Testis (tissue), 5 donors: ENCODE measurements around the gene CWC15. TPM values are rescaled to one million over a fixed set of nuclear protein-coding genes. Genes with fewer than 3 reads are reported as not detected.
"Not testable (repeated sequence)": the region's sequence is repeated elsewhere in the genome, so short reads cannot be mapped to it uniquely, and the experiment has no call there.

ENCODE experiments used
- DNase-seq: peaks from one replicate; pipeline ENCODE4 v3.0.0-alpha.2; 2019
- H3K27ac ChIP-seq, 2 donors: fragments of 200-600 bp; sonication (generic); one replicate each; pipeline ENCODE4 v1.5.1; 2019
- H3K27me3 ChIP-seq: fragments of 200-600 bp; sonication (generic); one replicate; pipeline ENCODE4 v1.5.1; 2019
- H3K36me3 ChIP-seq: fragments of 200-600 bp; sonication (generic); one replicate; pipeline ENCODE4 v1.5.1; 2017; ENCODE audit warnings: low read depth; ENCODE audit errors: missing control alignments
- H3K4me1 ChIP-seq: fragments of 200-600 bp; sonication (generic); one replicate; pipeline ENCODE4 v1.5.1; 2019
- H3K4me3 ChIP-seq, 2 donors: fragments of 200-600 bp; sonication (generic); one replicate each; pipeline ENCODE4 v1.5.1; 2017 to 2019
- H3K9me3 ChIP-seq: fragments of 200-600 bp; sonication (generic); one replicate; pipeline ENCODE4 v1.5.1; 2017
- POLR2A ChIP-seq: fragments of 450-650 bp; IDR thresholded peaks from one replicate; pipeline ENCODE4 v1.6.1; 2017; ENCODE audit warnings: antibody characterized with exemption, mild to moderate bottlenecking, moderate library complexity
- WGBS, 2 donors: methylation state at CpG; one replicate each; pipeline ENCODE4 v1.1.5; 2018; 5-methylcytosine and 5-hydroxymethylcytosine counted together
- intact Hi-C: fragments of 100-400 bp; cut with DNase I; formaldehyde crosslinking; loops from one replicate; pipeline ENCODE4 v1.15.1; 2023; ENCODE audit warnings: low total_unique reads
- long read RNA-seq, 2 donors: transcript quantifications; one replicate each; lab custom pipeline, GENCODE V29; 2026
- polyA plus RNA-seq: library from polyadenylated mRNA; stranded (reverse); fragments of 350-450 nt; fragmentation: Illumina TruSeq; extraction: RNeasy Lipid Tissue Mini Kit (QIAGEN cat#74804); gene quantifications from one replicate; pipeline ENCODE4 v1.2.3, GENCODE V29; 2014; ENCODE audit warnings: low read depth, low replicate concordance; ENCODE audit not compliant: insufficient read depth
- total RNA-seq, 2 donors: library from RNA; depleted of rRNA; stranded (reverse); fragments of >200 nt; gene quantifications; one replicate each; pipeline ENCODE4 v1.2.3, GENCODE V29; 2016
- TF ChIP-seq, protein P1 (sequence below), 3 experiments: fragments of 450-650 bp in 2 of 3; fragments of 200-600 bp in 1 of 3; sonication (generic) in 1 of 3; IDR thresholded peaks; one replicate each; pipeline ENCODE4 v1.5.1; 2016 to 2019; ENCODE audit warnings: antibody characterized with exemption in 3 of 3, mild to moderate bottlenecking in 2 of 3, moderate library complexity in 1 of 3

Gene CWC15
- total RNA-seq = 10 to 100 TPM; 59.2 to 81.8 TPM
- 101 TPM for polyA plus RNA-seq
- long read RNA-seq, donor 1, transcript CWC15-201 (7 exons, 1,576 nt) = major isoform, 61 of 89 reads
- long read RNA-seq, donor 1, partial matches to known transcripts = 21 of 89 reads
- long read RNA-seq, donor 1, other reads (novel, unspliced or antisense) = 0 of 89 reads
- long read RNA-seq, donor 2, transcript CWC15-205 (3 exons, 559 nt) = minor isoform, 5 of 83 reads
- long read RNA-seq, donor 2, transcript CWC15-202 (4 exons, 905 nt) = minor isoform, 6 of 83 reads
- long read RNA-seq, donor 2, transcript CWC15-201 (7 exons, 1,576 nt) = major isoform, 38 of 83 reads
- long read RNA-seq, donor 2, partial matches to known transcripts = 34 of 83 reads
- long read RNA-seq, donor 2, other reads (novel, unspliced or antisense) = 0 of 83 reads

- H3K4me1 ChIP-seq = peaks cover 7% of the 10 kb centered on the region
- no peaks in the 10 kb centered on the region for H3K27me3 ChIP-seq
- H3K36me3 ChIP-seq = no peaks in the 10 kb centered on the region
- H3K4me3 ChIP-seq = peak within 1 kb of the TSS; percentile 85 to 95
- peak within 1 kb of the TSS; percentile 85 to 90 for H3K27ac ChIP-seq
- H3K9me3 ChIP-seq = no peaks in the 10 kb centered on the region
- DNase-seq = peak; percentile 97
- intact Hi-C loops = loop anchor here (5.0 kb wide), 1 partner anchor 351 kb away; no protein-coding TSS in a partner anchor
- 0% methylated on average over 52 to 56 of the region's 66 CpGs for WGBS, 2 donors
- no peak for TF ChIP-seq POLR2A
- TF ChIP-seq, protein P1, sequence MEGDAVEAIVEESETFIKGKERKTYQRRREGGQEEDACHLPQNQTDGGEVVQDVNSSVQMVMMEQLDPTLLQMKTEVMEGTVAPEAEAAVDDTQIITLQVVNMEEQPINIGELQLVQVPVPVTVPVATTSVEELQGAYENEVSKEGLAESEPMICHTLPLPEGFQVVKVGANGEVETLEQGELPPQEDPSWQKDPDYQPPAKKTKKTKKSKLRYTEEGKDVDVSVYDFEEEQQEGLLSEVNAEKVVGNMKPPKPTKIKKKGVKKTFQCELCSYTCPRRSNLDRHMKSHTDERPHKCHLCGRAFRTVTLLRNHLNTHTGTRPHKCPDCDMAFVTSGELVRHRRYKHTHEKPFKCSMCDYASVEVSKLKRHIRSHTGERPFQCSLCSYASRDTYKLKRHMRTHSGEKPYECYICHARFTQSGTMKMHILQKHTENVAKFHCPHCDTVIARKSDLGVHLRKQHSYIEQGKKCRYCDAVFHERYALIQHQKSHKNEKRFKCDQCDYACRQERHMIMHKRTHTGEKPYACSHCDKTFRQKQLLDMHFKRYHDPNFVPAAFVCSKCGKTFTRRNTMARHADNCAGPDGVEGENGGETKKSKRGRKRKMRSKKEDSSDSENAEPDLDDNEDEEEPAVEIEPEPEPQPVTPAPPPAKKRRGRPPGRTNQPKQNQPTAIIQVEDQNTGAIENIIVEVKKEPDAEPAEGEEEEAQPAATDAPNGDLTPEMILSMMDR (IDR thresholded peaks at IDR 0.05) = no peak
Measured at GRCh38 chr11:94973099-94973968, at the start of gene CWC15, which contains the start of gene KDM4D. Gene CWC15 (minus strand): TSS chr11:94973556. CDS start chr11:94972185, 1,371 bp downstream. Gene KDM4D (plus strand): TSS chr11:94973709. CDS start chr11:94997373, 23,664 bp downstream.

- H3K27me3 ChIP-seq, intact Hi-C loops, H3K9me3 ChIP-seq, DNase-seq, H3K4me1 ChIP-seq, H3K27ac ChIP-seq, H3K36me3 ChIP-seq, H3K4me3 ChIP-seq: not testable (repeated sequence)
- WGBS, 2 donors = 72 to 78% methylated on average over 5 of the region's 5 CpGs
Measured at GRCh38 chr11:95021468-95021867, 48.1 kb upstream of the CWC15 start.

- Histone ChIP-seq H3K27me3 (no peaks in the 10 kb centered on the region), H3K4me3 (no peak overlapping the region), H3K27ac (no peak overlapping the region), H3K9me3 (no peaks in the 10 kb centered on the region), H3K4me1 (no peaks in the 10 kb centered on the region), H3K36me3 (no peaks in the 10 kb centered on the region)
- DNase-seq = no peak
- intact Hi-C loops = no loop called here
- TF ChIP-seq, protein P1 (IDR thresholded peaks at IDR 0.05) = no peak
- TF ChIP-seq POLR2A = no peak
- WGBS, 2 donors = 55 to 68% methylated on average over 2 of the region's 2 CpGs
Measured at GRCh38 chr11:95016139-95016538, 42.8 kb upstream of the CWC15 start.

- intact Hi-C loops = no loop called here
Measured at GRCh38 chr11:95014184-95014821, 40.9 kb upstream of the CWC15 start.

More at GRCh38 chr11:95014184-95014821, 40.9 kb upstream of the CWC15 start:
- Histone ChIP-seq H3K4me3 (no peak overlapping the region), H3K36me3 (no peaks in the 10 kb centered on the region), H3K27me3 (no peaks in the 10 kb centered on the region), H3K27ac (no peak overlapping the region), H3K9me3 (no peaks in the 10 kb centered on the region), H3K4me1 (no peaks in the 10 kb centered on the region)
- 77 to 90% methylated on average over 9 to 12 of the region's 12 CpGs for WGBS, 2 donors
- DNase-seq = no peak
- TF ChIP-seq, protein P1 (IDR thresholded peaks at IDR 0.05) = no peak
- TF ChIP-seq POLR2A = no peak
